ENCODE data around the gene SLC2A9. TPM values are rescaled to one million over a fixed set of nuclear protein-coding genes. Genes with fewer than 3 reads are reported as not detected.

SLC2A9 gene
- total and polyA plus RNA-seq, 2 of the 8 experiments (the other 6 are each of a cell fraction or from before 2014, with no cell fraction given): 0.20 to 0.26 TPM

DNA sequence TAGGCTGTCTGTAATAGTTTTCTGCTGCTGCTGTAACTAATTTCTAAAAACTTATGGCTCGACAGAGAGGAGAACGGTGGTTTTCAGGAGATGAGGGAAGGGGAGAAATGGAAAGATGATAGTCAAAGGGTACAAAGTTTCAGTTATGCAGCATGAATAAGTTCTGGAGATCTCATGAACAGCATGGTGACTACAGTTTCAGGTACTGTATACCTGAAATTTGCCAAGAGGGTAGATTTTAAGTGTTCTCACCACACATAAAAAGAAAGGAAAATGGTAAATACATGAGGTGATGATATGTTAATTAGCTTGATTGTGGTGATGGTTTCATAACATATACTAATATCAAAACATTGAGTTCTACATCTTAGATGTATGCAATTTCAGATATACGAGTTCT lies 205.0 kb downstream of the SLC2A9 start (continued):
- TF ChIP-seq, protein P1, sequence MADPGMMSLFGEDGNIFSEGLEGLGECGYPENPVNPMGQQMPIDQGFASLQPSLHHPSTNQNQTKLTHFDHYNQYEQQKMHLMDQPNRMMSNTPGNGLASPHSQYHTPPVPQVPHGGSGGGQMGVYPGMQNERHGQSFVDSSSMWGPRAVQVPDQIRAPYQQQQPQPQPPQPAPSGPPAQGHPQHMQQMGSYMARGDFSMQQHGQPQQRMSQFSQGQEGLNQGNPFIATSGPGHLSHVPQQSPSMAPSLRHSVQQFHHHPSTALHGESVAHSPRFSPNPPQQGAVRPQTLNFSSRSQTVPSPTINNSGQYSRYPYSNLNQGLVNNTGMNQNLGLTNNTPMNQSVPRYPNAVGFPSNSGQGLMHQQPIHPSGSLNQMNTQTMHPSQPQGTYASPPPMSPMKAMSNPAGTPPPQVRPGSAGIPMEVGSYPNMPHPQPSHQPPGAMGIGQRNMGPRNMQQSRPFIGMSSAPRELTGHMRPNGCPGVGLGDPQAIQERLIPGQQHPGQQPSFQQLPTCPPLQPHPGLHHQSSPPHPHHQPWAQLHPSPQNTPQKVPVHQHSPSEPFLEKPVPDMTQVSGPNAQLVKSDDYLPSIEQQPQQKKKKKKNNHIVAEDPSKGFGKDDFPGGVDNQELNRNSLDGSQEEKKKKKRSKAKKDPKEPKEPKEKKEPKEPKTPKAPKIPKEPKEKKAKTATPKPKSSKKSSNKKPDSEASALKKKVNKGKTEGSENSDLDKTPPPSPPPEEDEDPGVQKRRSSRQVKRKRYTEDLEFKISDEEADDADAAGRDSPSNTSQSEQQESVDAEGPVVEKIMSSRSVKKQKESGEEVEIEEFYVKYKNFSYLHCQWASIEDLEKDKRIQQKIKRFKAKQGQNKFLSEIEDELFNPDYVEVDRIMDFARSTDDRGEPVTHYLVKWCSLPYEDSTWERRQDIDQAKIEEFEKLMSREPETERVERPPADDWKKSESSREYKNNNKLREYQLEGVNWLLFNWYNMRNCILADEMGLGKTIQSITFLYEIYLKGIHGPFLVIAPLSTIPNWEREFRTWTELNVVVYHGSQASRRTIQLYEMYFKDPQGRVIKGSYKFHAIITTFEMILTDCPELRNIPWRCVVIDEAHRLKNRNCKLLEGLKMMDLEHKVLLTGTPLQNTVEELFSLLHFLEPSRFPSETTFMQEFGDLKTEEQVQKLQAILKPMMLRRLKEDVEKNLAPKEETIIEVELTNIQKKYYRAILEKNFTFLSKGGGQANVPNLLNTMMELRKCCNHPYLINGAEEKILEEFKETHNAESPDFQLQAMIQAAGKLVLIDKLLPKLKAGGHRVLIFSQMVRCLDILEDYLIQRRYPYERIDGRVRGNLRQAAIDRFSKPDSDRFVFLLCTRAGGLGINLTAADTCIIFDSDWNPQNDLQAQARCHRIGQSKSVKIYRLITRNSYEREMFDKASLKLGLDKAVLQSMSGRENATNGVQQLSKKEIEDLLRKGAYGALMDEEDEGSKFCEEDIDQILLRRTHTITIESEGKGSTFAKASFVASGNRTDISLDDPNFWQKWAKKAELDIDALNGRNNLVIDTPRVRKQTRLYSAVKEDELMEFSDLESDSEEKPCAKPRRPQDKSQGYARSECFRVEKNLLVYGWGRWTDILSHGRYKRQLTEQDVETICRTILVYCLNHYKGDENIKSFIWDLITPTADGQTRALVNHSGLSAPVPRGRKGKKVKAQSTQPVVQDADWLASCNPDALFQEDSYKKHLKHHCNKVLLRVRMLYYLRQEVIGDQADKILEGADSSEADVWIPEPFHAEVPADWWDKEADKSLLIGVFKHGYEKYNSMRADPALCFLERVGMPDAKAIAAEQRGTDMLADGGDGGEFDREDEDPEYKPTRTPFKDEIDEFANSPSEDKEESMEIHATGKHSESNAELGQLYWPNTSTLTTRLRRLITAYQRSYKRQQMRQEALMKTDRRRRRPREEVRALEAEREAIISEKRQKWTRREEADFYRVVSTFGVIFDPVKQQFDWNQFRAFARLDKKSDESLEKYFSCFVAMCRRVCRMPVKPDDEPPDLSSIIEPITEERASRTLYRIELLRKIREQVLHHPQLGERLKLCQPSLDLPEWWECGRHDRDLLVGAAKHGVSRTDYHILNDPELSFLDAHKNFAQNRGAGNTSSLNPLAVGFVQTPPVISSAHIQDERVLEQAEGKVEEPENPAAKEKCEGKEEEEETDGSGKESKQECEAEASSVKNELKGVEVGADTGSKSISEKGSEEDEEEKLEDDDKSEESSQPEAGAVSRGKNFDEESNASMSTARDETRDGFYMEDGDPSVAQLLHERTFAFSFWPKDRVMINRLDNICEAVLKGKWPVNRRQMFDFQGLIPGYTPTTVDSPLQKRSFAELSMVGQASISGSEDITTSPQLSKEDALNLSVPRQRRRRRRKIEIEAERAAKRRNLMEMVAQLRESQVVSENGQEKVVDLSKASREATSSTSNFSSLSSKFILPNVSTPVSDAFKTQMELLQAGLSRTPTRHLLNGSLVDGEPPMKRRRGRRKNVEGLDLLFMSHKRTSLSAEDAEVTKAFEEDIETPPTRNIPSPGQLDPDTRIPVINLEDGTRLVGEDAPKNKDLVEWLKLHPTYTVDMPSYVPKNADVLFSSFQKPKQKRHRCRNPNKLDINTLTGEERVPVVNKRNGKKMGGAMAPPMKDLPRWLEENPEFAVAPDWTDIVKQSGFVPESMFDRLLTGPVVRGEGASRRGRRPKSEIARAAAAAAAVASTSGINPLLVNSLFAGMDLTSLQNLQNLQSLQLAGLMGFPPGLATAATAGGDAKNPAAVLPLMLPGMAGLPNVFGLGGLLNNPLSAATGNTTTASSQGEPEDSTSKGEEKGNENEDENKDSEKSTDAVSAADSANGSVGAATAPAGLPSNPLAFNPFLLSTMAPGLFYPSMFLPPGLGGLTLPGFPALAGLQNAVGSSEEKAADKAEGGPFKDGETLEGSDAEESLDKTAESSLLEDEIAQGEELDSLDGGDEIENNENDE (IDR thresholded peaks at IDR 0.05; ENCODE audit: insufficient replicate concordance, low read length): no peak
- no peak for TF ChIP-seq BCL11A (IDR thresholded peaks at IDR 0.05; ENCODE audit: low read depth in 2 of 2, low read length in 2 of 2)
